Measurements from ENCODE around the gene C19orf85.

DNA sequence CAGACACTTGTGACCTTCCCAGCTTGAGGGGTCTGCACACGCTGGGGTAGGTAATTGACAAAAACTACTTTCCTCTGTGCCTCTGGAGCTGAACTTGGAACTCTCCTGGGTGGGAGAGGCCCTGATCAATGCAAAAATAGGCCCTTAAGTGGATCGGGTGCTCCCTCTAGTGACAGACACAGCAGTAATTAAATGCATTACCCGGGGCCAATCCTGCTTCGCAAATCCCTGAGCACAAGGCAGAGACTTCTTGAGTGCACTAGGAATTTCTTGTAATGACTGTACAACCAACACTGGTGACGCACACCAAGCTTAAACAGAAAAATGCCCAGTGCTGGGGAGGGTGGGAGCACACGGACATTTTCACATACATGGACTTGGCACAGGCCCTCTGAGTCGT, 46.4 kb downstream of the C19orf85 start:
- TF ChIP-seq ZNF138 (tag by site-specific recombination; IDR thresholded peaks at IDR 0.05; ENCODE audit: borderline replicate concordance): no peak
- TF ChIP-seq GFI1B (tag by site-specific recombination; IDR thresholded peaks at IDR 0.05): no peak
